Left colon (tissue), 2 donors: ENCODE measurements around the gene FGR. TPM values are rescaled to one million over a fixed set of nuclear protein-coding genes. Genes with fewer than 3 reads are reported as not detected.

Source experiments
- ATAC-seq: fragments of 200-7000 bp; cut with Tn5 transposase; one replicate; pipeline ENCODE4 v1.9.1; 2020; ENCODE audit warnings: mild to moderate bottlenecking, moderate library complexity
- DNase-seq, 2 donors: peaks; one replicate each; pipeline ENCODE4 v3.0.0-alpha.2; 2020
- intact Hi-C, 2 donors: fragments of 100-400 bp; cut with DNase I in 1 of 2; cut with micrococcal nuclease in 1 of 2; formaldehyde crosslinking; loops; one replicate each; pipeline versions ENCODE4 v1.11.2 to v1.14.0; 2022; cut with DNase I, micrococcal nuclease
- total RNA-seq, 2 donors: library from RNA; stranded (reverse); fragmentation: NEBNext Ultra II Directional; extraction: Animal tissue kit (Norgen Biotek cat#: 25700); gene quantifications; one replicate each; pipeline ENCODE4 v1.2.1, GENCODE V29; 2021
- donor health status: DM: no; HTN: no; CAD: no.
- donor health status: DM: yes; HTN: yes; CAD: no.

FGR gene
- total RNA-seq, 2 donors from 2014 or later = 1.6 to 2.2 TPM

GRCh38 chr1:27596261-27596660 is 38.7 kb downstream of the FGR start:
- intact Hi-C loops = no loop called here
- ATAC-seq = no peak
- DNase-seq = no peak

GRCh38 chr1:27595597-27595996 is 39.4 kb downstream of the FGR start:
- DNase-seq = no peak
- intact Hi-C loops = no loop called here
- no peak for ATAC-seq

GRCh38 chr1:27594564-27595510 is 40.1 kb downstream of the FGR start:
- no peak for ATAC-seq
- no peak for DNase-seq
- intact Hi-C loops = no loop called here

GRCh38 chr1:27593678-27594563 is 41.1 kb downstream of the FGR start:
- DNase-seq = no peak
- intact Hi-C loops = no loop called here

GRCh38 chr1:27592931-27593677 is 41.9 kb downstream of the FGR start:
- intact Hi-C loops = no loop called here
- DNase-seq (no peak), ATAC-seq (no peak)

More at GRCh38 chr1:27593678-27594563, 41.1 kb downstream of the FGR start:
- no peak for ATAC-seq

GRCh38 chr1:27592232-27592930 is 42.6 kb downstream of the FGR start:
- DNase-seq (no peak), ATAC-seq (no peak)
- intact Hi-C loops = no loop called here

- ATAC-seq (peak; percentile 1), DNase-seq (no peak)
- intact Hi-C loops = no loop called here
Observed at GRCh38 chr1:27591622-27592021, 43.4 kb downstream of the FGR start.

GRCh38 chr1:27590917-27591508 is 44.0 kb downstream of the FGR start:
- ATAC-seq (peak; percentile 95), DNase-seq (peak; percentile 68 to 75)
- intact Hi-C loops = no loop called here

GRCh38 chr1:27589841-27590426 is 45.1 kb downstream of the FGR start:
- peak; percentile 8 for ATAC-seq
- DNase-seq = no peak

GRCh38 chr1:27589441-27589840 is 45.5 kb downstream of the FGR start:
- ATAC-seq (no peak), DNase-seq (no peak)
- intact Hi-C loops = no loop called here

More at GRCh38 chr1:27589841-27590426, 45.1 kb downstream of the FGR start:
- intact Hi-C loops = no loop called here

GRCh38 chr1:27588256-27589232 is 46.4 kb downstream of the FGR start:
- intact Hi-C loops = no loop called here
- ATAC-seq (no peak), DNase-seq (no peak)

- DNase-seq (no peak), ATAC-seq (no peak)
- intact Hi-C loops = no loop called here
Observed at GRCh38 chr1:27585684-27586083, 49.3 kb downstream of the FGR start.

GRCh38 chr1:27584453-27584852 is 50.5 kb downstream of the FGR start:
- intact Hi-C loops = no loop called here
- DNase-seq (no peak), ATAC-seq (no peak)

GRCh38 chr1:27583479-27583878 is 51.5 kb downstream of the FGR start:
- no peak for ATAC-seq
- intact Hi-C loops = no loop called here

GRCh38 chr1:27581823-27582243 is 53.2 kb downstream of the FGR start:
- no peak for ATAC-seq

More at GRCh38 chr1:27583479-27583878, 51.5 kb downstream of the FGR start:
- DNase-seq = no peak

GRCh38 chr1:27577504-27578188 is 57.3 kb downstream of the FGR start:
- ATAC-seq = no peak
- intact Hi-C loops = no loop called here
- DNase-seq = no peak

More at GRCh38 chr1:27581823-27582243, 53.2 kb downstream of the FGR start:
- intact Hi-C loops = no loop called here
- no peak for DNase-seq
